HG02610 (cell line): ENCODE measurements around the gene TRAPPC10.

Experiments
- ATAC-seq: cut with Tn5 transposase; IDR thresholded peaks from one replicate; pipeline ENCODE4 v1.9.1; 2021; ENCODE audit warnings: mild to moderate bottlenecking, moderate library complexity; ENCODE audit not compliant: unreplicated experiment

The TRAPPC10 gene

DNA sequence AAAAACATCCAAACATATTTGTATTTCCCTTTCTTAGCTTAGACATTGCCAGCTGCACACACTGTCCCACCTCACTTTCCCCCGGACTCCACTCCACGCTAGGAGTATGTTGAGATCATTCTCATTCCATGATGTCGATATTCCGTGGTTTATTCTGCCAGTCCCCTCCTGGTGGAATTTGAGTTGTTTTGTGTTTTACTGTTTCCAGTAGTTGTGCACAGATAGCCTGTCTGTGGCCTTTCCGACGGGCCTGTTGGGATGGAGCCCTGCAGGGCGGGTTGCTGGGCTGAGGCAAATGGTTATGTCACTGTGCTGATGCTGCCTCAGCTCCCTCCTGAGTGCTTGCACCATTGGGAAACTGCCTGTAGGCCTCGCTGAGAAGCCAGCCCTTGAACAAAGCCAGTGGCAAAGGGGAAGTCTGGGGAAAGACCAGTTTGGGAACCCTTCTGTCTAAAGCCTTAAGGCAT lies 12.8 kb downstream of the TRAPPC10 start:
- ATAC-seq: no peak

DNA sequence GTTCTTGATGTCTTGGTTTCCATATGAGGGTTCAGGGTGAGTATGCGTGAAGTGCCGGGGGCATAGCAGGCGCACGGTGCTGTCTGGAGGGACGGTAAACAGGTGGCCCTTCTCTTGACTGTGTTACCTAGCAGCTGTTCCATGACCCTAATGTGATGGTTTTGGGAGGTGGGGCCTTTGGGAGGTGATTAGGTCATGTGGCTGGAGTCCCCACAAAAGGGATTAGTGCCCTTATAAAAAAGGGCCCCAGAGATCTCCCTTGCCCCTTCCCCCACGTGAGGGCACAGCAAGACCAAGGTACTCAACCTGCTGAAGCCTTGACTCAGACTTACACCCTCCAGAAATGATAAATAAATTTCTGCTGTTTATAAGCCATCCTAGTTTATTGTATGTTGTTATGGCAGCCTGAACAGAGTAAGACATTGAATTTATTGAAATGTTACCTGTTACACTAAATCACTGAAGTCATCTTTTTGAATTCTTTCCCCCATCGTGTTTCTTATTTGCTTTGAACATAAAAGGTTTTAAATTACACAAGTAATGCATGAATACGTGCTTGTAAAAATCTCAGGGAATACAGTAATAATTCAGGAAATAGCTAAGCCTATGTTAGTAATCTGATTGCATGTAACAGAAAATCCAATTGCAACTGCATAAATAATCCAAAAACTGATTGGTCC lies 15.6 kb downstream of the TRAPPC10 start:
- ATAC-seq: no peak

DNA sequence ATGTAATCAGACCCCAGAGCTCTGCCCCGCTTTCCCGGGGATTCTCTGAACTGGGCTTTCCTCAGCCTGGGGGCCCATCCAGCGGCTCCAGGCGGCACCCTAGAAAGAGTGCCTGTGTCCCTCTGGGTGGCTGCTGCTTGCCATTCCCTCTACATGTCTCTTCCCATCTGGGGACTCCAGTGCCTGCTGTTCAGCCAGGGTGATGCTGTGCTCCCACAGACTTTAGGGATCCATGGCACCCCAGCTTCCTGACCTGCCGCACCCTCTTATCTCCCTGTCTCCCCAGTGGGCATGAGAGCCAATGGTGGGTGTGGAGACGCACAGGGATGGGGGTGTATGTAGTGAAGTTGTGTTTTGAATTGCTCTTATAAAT lies 16.2 kb downstream of the TRAPPC10 start:
- ATAC-seq: no peak

DNA sequence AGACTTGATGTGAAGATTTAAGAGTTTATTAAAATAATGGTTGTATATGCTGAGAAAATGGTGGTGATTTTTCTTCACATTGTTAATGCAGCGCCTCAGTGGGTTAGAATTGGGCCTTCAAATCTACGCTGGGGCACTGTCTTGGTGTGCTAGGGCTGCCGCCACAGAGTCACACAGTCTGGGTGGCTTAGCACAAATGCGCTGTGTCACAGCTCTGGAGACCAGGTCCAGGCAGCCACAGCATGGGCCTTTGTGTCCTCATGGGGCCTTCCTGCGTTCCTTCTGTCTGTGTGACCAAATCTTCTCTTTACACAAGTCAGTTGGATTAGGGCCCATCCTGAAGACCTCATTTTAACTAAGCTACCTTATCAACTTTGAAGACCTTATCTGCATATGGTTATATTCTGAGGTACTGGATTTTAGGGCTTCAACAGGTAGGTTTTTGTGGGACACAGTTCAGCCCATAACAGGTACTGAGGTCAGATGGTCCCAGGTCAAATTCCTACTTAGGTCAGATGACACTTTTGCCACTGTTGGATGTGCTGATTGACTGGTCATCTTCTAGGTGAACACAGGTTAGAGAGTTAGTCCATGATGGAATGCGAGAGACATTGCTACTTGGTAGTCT lies 17.5 kb downstream of the TRAPPC10 start:
- no peak for ATAC-seq

DNA sequence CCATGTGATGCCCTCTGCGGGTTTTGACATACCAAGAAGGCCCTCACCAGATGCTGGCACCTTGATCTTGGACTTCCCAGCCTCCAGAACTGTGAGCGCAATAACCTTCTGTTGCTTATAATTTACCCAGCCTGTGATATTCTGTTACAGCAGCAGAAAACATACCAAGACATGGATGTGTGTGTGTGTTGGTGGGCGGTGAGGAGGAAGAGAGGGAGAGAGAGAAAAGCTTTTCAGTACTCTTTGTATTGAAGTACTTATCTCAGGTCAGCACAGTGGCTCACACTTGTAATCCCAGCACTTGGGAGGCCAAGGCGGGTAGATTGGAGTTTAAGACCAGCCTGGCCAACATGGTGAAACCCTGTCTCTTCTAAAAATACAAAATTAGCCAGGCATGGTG lies 23.1 kb downstream of the TRAPPC10 start:
- no peak for ATAC-seq

DNA sequence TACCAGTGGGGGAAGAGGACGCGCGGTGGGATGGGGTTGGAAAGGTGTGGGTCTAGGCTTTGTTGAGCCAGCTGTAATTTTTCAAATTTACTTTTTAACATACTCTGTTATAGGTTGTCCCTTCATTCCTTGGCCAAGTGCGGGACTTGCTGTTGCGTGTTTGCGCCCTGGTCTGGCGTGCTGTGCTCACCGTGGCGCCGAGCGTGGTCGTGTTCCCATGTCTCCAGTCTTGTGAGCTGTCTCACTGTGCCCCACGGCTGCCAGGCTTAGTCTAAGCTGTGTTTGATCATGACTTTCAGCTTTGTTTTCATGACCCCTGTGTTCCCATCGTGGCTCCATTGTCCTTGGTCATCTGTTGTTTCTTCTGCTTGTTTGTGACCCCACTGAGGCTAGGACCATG lies 26.0 kb downstream of the TRAPPC10 start:
- ATAC-seq: no peak

DNA sequence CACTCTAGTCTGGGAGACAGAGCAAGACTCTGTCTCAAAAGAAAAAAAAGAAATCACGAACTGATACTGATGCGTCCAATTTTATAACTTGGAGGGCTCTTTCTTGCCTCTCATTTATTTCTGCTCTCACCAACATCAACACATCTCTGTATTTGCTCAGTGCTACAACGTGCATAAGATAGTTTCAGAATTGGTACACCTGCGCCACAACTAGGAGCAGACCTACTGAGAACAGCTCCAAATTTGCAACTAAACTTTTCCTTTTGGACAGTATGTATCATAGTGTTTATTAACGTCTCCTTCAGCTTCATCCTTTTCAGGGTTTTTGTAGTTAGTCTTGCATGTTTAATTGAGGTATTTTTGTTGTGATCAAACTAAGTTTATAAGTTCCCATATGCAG lies 27.7 kb downstream of the TRAPPC10 start:
- no peak for ATAC-seq

DNA sequence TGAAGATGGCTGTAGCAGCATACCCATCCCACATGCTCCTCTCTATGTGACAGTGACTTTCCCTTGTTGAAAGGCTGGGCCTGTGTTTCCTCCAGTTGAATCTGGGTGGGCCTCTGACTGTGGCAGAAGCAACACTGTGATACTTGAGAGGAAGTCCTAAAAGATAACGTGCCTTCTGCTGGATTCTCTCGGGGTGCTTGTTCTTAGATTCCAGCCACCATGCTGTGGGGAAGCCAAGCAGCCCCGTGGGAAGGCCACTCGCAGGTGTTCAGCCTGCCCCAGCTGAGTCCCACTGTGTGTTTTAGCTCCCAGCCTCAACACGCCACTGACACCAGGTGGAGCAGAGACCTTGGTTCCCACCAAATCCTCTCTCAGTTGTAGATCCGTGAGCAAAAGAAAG lies 31.5 kb downstream of the TRAPPC10 start:
- ATAC-seq: no peak

DNA sequence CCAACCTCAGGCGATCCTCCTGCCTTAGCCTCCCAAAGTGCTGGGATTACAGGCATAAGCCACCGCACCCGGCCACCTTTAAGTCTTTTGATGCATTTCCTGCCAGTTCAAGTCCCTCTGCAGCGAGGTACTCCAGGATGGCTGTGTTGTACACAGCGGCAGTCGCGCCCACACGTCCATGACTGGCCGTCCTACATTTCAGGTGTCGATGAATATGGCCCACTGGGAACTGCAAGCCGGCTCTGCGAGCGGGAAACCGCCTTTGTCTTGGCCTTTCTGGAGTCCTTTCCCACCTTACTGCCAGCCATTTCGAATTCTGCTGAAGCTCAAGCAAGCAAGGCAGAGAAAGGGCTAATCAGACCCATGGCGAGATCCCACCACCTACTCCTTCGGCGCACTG lies 34.6 kb downstream of the TRAPPC10 start:
- no peak for ATAC-seq

DNA sequence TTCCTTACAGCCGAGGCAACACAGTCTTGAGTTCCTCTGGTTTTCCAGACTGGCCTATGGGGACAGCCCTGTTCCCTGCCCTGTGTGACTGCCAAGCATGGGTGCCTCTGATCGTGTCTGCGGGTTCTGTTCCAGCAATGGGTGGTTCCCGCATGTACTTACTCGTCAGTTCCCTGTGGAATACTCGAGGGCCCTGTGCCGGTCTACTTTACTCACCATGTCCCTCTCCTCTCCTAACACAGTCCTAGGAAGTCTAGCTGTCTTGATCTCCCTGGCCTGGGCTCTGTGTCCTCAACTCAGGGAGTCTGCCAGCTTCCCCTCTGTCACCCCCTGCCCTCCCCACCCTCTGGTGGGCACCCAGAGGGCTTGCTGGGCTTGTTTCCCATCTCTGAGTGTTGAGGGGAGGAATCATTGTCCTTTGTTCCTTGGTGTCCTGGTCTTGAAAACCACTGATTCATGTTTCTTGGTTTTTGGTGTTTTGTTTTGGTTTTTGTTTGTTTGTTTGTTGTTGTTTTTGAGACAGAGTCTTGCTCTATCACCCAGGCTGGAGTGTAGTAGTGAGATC lies 36.0 kb downstream of the TRAPPC10 start:
- no peak for ATAC-seq

DNA sequence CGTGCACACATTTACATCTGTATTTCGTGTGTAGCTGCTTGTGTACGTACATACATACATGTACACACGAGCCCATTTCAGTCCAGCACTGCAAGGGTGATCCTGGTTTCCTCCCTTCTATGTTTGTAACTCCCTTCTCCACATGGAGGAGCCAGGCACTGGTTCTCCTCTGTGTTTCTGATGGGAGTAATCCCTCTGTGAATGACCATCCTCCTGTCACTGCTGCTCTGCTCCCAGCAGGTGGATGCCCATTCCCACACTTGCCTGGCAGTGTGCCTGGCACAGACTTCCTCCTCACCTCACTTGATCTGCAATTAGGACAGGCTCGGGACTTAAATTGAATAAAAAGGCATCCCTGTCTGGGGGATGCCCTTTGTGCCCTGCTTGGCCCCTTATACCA lies 37.1 kb downstream of the TRAPPC10 start:
- no peak for ATAC-seq

DNA sequence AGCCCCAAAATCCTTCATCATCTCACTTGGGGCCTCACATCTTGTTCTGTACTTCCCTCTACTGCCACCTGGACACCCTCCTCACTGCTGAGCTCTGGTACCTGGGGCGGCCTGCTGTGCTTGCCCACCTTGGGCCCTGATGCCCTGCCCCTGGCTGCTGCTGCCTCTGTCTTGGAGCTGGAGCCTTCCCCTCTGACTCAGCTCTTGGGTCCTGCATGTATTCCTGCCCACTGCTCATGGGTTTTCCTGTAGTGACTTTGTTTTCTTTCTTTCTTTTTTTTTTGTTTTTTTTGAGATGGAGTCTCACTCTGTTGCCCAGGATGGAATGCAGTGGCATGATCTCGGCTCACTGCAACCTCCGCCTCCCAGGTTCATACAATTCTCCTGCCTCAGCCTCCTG lies 37.5 kb downstream of the TRAPPC10 start:
- no peak for ATAC-seq

DNA sequence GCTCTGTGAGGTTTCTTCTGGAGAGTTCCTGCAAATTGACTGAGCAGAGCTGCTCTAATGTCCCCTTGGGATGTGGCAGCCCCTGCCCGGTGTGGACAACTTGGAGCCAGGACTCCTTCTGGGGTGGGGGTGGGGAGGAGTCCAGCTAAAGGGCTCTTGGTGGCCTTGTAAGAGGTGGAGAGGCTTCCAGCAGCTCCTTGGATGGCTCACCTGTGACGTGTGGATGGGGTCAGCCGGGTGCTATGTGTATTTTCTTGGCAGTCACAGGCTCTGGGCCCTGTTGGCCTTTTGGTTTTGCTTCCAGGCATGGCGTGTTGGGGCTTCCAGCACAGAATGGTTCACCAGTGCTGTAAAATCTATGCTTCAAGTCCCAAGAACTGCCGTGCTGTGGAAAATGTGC lies 38.2 kb downstream of the TRAPPC10 start:
- ATAC-seq: no peak

DNA sequence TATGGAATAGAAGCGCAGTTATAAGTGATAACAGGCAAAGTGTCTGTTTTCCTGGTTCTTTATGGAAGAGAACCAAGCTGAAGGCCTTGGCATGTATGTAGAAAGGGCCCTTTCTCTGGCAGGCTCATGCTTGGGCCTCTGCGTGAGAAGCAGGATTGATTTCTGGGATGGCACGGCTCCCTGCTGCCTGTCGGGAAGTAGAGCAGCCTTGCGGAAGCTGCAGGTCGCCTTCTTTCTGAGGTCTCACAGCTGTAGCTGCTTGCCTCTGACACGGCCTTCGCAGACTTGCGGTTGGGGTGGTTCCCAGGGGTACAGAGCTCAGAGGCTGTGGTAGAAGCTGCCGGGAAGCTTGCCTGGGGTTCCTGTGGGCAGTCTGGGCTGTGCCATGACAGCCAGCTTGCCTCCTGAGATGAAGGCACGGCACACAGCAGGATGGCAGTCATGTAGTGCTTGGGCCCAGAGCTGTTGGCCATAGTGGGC lies 39.4 kb downstream of the TRAPPC10 start:
- ATAC-seq: no peak

DNA sequence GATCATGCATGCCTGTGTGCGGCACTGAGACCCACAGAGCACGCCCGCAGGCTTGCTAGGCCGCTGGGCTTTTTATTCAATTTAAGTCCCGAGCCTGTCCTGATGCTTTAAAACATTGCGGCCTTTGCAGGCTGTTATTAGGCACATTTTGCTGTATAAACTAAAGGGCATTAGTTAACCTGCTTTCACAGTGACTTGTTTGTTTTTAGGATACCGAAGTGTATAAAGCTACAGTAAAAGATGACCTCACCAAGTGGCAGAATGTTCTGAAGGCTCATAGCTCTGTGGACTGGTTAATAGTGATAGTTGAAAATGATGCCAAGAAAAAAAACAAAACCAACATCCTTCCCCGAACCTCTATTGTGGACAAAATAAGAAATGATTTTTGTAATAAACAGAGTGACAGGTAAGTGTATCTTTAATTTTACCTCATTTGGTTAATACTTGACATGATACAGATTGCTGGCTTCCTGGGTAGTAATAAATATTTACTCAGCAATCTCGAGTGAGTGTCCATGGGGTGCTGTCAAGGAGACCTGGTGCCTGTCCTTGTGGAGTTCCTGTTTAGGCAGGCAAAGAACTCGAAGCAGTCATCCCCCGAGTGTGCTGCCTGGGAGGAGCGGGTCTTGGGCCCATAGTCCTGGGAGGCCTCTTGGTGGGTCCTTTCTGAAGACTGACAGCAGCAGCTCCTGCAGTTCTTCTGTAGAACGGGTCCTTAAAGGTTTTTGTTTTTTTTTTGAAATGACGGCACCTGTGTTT lies 40.1 kb downstream of the TRAPPC10 start:
- ATAC-seq: no peak

DNA sequence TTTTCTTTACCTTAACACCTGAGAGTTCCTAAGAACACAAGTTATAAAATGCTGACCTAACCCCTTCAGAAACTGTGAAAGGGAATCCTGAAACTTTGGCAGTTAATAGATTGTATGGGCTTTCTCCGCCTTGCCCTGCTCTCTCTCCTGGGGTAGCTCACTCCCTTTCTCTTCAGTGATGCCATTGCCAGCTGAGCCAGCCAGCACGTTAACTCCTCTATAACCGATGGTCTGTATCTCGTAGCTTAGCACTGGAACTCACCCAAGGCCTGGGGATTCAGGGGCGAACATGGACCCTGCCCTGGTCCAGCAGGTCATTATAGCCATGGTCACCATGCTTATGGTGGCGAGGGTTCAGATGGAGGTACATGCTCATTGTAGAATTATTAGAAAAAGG lies 40.7 kb downstream of the TRAPPC10 start:
- ATAC-seq: no peak

DNA sequence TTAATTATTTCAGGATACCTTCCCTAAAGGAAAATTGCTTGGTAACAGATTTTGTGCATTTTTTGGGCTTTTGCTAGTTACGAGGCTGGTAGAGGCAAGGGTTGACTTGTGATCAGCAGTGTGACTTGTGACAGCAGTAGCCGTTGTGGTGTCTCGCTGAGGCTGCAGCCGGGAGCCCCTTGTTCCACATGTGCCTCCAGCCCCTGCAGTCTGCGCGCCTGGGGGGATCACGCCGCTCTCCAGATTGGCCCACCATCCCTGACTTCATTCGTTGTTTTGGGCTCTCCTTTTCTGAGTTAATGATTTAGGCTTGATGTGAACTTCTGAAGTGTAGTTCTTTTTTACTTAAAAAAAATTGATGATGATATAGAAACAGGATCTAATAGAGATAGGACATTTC lies 41.5 kb downstream of the TRAPPC10 start:
- ATAC-seq: no peak

DNA sequence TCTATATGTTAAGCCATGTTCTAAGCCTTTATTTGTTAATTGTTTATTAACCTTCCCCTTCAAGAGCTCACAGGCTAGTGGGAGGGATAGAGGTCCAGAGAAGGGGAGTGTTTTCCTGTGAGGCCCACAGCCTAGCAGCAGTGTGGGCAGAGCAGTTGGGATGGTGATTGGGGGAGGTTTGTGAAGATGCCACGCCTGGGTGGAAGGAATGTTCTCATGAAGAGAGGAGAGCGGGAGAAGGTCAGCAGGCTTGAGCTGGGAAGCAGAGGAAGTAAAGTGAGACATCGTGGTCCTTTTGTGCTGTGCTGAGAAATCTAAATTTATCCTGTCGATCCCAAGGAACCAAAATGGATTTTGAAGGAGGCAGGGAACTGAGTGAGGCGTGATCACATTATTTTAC lies 42.6 kb downstream of the TRAPPC10 start:
- ATAC-seq: no peak

DNA sequence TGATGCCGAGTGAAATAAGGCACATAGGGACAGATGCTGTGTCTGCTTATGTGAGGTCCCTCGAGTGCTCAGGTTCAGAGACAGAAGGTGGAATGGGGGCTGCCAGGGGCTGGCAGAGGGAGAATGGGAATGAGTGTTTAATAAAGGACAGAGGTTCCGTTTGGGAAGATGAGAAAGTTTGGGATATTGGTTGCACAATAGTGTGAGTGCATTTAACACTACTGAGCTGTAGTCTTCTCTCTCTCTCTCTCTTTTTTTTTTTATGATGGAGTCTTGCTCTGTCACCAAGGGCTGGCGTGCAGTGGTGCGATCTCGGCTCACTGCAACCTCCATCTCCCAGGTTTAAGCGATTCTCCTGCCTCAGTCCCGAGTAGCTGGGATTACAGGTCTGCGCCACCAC lies 44.9 kb downstream of the TRAPPC10 start:
- no peak for ATAC-seq

DNA sequence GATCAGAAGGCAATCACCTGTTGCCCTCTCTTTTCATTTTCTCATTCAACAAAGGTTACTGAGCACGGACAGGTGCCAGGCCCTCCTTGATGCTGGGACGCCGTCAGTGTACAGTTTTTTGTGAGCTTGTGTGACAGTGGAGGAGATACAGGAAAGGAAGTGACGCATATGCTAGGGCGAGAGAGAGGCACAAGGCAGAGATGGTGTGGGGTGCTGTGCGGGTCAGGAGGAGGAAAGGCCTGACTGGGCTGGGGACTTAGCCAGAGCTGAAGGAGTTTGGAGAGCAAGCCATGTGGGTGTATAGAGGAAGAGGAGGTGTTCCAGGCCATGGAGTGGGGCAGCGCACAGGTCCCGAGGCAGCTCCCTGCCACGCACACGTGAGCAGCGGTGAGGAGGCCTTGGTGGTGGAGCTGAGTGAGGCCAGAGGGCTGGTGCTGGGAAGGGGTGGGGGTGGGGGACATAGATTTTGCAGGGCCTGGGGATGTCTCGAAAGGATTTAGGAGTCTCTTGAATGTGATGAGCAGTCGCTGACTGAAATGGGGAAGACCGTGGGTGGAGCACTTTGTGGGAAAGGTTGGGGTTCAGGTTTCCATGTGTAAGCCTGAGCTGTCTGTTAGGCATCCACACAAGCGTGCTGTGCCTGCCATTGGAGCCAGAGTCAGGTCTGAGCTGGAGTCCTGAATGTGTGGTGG lies 46.0 kb downstream of the TRAPPC10 start:
- no peak for ATAC-seq

DNA sequence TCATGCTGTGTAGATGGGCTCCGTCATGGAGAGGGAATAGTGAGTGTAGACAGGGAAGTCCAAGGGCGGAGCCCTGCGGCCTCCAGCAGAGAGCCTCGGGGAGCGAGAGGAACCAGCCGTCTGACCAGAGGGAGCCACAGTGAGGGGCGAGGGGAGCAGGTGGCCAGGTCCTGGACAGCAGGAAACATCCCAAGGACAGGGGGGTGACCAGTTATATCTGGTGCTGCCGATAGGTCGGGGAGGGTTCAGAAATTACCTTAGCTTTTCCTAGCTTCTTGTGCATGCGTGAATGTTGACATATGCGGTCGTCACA lies 46.5 kb downstream of the TRAPPC10 start:
- ATAC-seq: no peak
